GM12874 (cell line): ENCODE measurements around the gene ADRM1.

Experiments used
- CTCF ChIP-seq: IDR thresholded peaks from 2 replicates; pipeline ENCODE4 v1.5.1; 2011; ENCODE audit warnings: low read depth, mild to moderate bottlenecking, control low read depth, low read length, moderate library complexity; ENCODE audit not compliant: insufficient read depth

Gene ADRM1

GRCh38 chr20:62263396-62263795 lies 39.4 kb upstream of the ADRM1 start:
- no peak for TF ChIP-seq CTCF

- no peak for TF ChIP-seq CTCF
Observed at GRCh38 chr20:62265365-62265764, 37.4 kb upstream of the ADRM1 start.

GRCh38 chr20:62266340-62266739 lies 36.5 kb upstream of the ADRM1 start:
- no peak for TF ChIP-seq CTCF

GRCh38 chr20:62266851-62267250 lies 35.9 kb upstream of the ADRM1 start:
- no peak for TF ChIP-seq CTCF

GRCh38 chr20:62267543-62267942 lies 35.3 kb upstream of the ADRM1 start:
- TF ChIP-seq CTCF: no peak

- TF ChIP-seq CTCF: no peak
Observed at GRCh38 chr20:62268228-62268900, 34.4 kb upstream of the ADRM1 start.

- no peak for TF ChIP-seq CTCF
Observed at GRCh38 chr20:62269378-62269777, 33.4 kb upstream of the ADRM1 start.
